OCI-LY1 (cell line): ENCODE results near the gene TGFB3.

ENCODE experiments used
- CTCF ChIP-seq: fragments of 200-600 bp; sonication (generic), shearing (Covaris generic); IDR thresholded peaks from 2 replicates; pipeline ENCODE4 v1.5.1; 2017; ENCODE audit warnings: mild to moderate bottlenecking, antibody characterized with exemption, low read length, moderate library complexity, mixed read lengths
- EZH2 ChIP-seq: fragments of 200-600 bp; sonication (generic), shearing (Covaris generic); IDR thresholded peaks from 2 replicates; pipeline ENCODE4 v1.8.0; 2017; ENCODE audit warnings: borderline replicate concordance, mixed run types, mild to moderate bottlenecking, antibody characterized with exemption, low read length, moderate library complexity, mixed read lengths

GRCh38 chr14:75952489-75952888 lies 29.3 kb downstream of the TGFB3 start:
- no peak for TF ChIP-seq CTCF
- no peak for TF ChIP-seq EZH2
